GM19099 (cell line): ENCODE measurements around the gene UNC13A.

Experiments
- POLR2A ChIP-seq: IDR thresholded peaks from 3 replicates; pipeline ENCODE4 v1.6.1; 2011; ENCODE audit warnings: low read depth; ENCODE audit not compliant: insufficient read length; ENCODE audit errors: extremely low read depth

Gene UNC13A

DNA sequence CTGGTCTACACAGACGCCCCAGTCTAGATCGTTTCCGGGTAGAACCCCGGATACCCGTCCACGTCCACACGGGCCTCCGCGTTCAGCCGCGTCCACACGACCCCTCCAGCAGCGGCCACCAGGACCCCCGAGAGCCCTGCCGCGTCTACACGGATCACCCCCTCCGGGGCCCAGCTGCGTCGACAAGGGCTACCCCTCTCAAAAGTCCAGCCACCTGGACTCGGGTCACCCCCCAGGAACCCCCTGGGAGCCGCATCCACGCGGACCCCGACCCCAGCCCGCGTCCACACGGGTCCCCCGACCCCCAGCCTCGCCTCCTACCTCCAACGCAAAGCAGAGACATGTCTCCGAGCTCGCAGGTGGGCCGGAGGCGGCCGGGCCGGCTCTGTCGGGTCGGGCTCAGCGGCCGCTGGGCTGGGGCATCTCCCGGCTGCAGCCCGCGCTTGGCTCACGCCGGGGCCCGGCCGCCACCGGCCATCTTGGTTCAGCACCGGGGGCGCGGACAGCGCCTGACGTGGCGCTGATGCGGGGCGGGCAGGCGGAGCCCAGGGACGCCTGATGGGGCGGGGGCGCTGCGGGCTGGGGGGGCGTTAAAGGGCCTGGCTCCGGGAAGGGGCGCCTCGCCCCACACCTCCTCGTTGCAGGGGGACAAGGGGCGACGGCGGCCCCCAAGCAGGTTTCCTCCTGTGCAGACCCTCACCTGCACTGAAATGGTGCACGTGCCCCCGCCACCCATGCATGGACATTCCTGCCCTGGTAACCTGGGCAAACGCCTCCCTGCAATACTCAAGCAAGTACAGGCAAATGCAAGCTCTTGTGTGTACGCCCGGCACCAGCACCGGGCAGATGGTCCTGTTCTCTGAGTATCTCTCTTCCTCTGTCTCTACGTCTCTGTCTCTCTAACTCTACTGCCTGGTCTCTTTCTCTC is at the start of gene UNC13A:
UNC13A (minus strand) TSS at position 498 of the 928 bp plus-strand sequence; CDS start at position 343, 155 bp downstream.
- no peak for TF ChIP-seq POLR2A

DNA sequence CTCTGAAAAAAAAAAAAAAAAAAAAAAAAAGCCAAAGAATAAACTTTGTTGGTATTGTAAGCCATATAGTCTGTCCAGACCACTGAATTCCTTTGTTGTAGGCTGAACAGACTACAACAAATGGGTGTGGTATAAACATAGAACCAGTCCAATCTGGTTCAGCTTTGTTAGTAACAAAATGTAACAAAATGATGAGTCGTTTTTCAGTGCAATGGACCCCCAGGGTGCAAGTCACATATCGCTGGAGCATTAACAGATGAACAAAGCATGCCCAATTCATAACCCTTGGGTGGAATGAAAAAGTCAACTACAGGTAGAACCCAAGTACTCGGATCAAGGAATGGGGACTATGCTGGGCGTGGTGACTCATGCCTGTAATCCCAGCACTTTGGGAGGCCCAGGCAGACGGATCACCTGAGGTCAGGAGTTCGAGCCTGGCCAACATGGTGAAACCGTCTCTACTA is 49.6 kb upstream of the UNC13A start:
- TF ChIP-seq POLR2A: no peak

DNA sequence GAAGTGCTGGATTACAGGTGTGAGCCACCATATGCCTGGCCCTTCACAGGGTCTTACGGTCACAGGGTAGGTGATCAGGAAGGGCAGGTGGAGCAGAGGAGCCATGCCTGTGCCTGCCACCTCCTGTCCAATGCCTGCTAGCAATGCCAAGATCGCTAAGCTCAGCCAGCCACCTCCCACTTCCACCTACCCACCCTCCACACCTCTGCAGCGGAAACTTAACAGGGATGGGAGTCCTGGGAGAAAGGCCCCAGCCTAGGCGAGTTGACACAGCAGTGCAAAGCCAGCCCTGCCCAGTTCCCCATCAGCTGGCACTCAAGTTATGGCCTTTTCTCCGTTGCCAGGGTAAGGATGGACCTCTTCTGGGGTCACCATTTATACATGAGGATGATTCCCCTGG is 47.3 kb upstream of the UNC13A start:
- no peak for TF ChIP-seq POLR2A

DNA sequence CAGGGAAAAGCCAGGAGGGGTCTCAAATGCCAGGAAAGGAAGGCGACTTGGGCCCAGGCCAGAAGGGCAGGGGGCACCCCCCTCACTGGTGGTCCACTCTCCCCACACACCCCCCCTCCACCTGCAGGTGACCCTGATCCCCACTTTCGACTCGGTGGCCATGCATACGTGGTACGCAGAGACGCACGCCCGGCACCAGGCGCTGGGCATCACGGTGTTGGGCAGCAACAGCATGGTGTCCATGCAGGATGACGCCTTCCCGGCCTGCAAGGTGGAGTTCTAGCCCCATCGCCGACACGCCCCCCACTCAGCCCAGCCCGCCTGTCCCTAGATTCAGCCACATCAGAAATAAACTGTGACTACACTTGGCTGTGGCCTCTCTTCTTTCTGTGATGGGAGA is 46.0 kb upstream of the UNC13A start:
- TF ChIP-seq POLR2A: no peak

DNA sequence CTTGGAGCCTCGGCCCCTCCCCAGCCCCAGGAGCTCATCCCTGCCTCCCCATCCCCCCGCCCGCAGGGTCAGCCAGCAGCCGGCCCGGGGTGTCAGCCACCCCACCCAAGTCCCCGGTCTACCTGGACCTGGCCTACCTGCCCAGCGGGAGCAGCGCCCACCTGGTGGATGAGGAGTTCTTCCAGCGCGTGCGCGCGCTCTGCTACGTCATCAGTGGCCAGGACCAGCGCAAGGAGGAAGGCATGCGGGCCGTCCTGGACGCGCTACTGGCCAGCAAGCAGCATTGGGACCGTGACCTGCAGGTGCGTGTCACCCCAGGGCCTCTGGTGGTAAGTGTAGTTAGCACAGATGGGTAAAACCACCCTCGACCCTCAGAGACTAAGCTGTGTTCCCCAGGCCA is 45.0 kb upstream of the UNC13A start:
- no peak for TF ChIP-seq POLR2A

DNA sequence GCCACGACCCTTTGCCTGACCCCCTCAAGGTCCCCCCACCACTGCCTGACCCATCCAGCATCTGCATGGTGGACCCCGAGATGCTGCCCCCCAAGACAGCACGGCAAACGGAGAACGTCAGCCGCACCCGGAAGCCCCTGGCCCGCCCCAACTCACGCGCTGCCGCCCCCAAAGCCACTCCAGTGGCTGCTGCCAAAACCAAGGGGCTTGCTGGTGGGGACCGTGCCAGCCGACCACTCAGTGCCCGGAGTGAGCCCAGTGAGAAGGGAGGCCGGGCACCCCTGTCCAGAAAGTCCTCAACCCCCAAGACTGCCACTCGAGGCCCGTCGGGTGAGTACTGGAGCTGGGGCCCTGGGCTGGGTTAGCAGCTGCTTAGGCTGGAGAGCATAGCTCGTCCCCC is 39.7 kb upstream of the UNC13A start:
- no peak for TF ChIP-seq POLR2A

DNA sequence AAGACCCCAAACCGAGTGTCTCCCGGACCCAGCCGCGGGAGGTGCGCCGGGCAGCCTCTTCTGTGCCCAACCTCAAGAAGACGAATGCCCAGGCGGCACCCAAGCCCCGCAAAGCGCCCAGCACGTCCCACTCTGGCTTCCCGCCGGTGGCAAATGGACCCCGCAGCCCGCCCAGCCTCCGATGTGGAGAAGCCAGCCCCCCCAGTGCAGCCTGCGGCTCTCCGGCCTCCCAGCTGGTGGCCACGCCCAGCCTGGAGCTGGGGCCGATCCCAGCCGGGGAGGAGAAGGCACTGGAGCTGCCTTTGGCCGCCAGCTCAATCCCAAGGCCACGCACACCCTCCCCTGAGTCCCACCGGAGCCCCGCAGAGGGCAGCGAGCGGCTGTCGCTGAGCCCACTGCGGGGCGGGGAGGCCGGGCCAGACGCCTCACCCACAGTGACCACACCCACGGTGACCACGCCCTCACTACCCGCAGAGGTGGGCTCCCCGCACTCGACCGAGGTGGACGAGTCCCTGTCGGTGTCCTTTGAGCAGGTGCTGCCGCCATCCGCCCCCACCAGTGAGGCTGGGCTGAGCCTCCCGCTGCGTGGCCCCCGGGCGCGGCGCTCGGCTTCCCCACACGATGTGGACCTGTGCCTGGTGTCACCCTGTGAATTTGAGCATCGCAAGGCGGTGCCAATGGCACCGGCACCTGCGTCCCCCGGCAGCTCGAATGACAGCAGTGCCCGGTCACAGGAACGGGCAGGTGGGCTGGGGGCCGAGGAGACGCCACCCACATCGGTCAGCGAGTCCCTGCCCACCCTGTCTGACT is 39.0 kb upstream of the UNC13A start:
- TF ChIP-seq POLR2A: no peak

DNA sequence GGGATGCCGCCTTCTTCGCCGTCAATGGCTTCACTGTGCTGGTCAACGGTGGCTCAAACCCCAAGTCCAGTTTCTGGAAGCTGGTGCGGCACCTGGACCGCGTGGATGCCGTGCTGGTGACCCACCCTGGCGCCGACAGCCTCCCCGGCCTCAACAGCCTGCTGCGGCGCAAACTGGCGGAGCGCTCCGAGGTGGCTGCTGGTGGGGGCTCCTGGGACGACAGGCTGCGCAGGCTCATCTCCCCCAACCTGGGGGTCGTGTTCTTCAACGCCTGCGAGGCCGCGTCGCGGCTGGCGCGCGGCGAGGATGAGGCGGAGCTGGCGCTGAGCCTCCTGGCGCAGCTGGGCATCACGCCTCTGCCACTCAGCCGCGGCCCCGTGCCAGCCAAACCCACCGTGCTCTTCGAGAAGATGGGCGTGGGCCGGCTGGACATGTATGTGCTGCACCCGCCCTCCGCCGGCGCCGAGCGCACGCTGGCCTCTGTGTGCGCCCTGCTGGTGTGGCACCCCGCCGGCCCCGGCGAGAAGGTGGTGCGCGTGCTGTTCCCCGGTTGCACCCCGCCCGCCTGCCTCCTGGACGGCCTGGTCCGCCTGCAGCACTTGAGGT is 38.1 kb upstream of the UNC13A start:
- no peak for TF ChIP-seq POLR2A

DNA sequence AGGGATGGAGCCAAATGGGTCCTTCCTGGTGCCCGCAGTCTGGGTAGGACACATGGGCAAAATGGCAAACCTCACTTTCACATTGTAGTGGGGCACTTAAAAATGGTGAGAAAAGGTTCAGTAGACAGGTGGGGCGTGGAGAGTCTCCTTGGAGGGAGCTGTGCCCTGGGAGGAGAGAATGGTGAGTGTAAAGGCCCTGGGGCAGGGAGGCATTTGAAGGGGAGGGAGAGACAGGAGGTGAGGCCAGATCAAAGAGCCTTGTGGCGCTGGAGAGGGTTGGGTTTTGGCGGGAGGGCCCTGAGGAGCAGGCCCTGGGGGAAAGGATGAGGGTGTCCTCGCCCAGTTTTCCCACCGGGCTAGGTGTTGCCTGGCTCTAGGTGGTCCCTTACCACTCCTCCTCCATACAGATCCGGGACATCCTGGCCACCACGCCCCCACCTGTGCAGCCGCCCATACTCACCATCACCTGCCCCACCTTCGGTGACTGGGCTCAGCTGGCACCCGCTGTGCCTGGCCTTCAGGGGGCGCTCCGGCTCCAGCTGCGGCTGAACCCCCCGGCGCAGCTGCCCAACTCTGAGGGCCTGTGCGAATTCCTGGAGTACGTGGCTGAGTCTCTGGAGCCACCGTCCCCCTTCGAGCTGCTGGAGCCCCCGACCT is 37.4 kb upstream of the UNC13A start:
- TF ChIP-seq POLR2A: no peak

DNA sequence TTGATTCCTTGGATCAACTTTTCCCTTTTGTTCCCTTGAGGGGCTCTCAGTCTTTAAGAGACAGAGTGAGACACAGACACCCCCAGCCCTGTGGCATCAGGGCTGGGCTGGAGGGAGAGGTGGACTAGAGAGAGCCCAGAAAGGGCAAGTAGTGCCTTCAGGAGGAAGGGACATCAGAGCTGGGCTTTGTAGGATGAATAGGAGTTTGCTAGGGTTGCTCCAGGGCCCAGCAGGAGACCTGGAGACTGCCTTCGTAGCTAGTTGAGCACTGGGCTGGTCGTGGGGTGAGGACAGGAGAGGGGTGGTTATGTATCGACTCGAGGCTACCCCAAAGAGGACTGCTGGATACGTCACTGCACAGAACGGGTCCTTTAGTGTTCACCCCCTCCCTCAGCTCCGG is 36.5 kb upstream of the UNC13A start:
- TF ChIP-seq POLR2A: no peak

DNA sequence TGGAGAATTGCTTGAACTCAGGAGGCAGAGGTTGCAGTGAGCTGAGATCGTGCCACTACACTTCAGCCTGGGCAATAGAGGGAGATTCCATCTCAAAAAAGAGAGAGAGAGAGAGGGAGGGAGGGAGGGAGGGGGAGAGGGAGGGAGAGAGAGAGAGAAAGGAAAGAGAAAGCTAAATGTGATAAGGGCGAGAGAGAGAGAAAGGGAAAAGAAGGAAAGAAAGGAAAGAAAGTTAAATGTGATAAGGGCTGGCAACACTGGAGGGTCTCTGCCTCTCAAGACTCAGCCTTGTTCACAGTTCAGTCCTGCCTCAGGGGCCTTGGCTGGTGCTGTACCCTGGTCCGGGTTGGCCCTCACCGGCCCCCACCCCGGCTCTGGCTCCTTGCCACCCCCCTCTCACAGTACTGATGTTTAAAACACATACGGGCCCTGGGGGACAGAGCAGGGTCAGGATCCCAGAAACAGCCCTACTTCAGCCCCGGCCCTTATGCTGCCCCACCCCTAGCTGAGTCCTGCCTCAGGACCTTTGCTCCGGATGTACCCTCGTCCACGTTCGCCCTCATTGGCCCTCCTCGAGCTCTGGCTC is 34.6 kb upstream of the UNC13A start:
- no peak for TF ChIP-seq POLR2A

DNA sequence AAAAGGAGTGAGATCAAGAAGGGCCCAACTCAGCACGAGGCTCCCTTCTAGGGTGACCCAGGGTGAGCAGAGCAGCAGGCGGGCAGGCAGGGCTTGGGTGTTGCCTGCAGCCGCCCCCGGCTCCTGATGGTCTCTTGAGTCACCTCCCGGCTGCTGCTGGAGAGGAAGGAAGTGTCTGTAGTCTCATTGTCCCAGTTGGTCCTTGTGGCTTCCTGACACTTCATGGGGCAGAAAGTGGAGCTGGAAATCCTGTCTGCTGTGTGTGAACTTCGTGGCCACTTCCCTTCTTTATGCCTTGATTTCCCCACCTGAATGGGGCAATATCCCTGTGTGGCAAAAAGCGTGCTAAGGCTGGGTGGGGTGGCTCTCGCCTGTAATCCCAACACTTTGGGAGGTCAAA is 33.7 kb upstream of the UNC13A start:
- TF ChIP-seq POLR2A: no peak

DNA sequence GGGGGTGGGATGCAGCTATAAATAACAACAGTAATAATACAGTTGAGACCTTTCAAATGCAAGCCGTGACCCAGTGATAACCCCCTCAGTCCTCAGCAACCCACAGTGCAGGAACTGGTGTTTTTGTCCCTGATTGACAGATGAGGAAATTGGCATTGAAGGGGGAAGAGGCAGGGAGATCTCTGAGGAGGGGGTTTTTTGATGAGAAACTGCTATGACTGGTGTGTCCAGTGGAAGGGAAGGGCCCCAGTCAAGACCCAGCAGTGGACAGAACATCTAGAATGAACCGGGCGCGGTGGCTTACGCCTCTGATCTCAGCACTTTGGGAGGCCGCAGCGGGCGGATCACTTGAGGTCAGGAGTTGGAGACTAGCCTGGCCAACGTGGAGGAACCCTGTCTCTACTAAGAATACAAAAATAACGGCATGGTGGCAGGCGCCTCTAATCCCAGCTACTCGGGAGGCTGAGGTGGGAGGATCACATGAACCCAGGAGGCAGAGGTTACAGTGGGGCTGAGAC is 33.0 kb upstream of the UNC13A start:
- no peak for TF ChIP-seq POLR2A

DNA sequence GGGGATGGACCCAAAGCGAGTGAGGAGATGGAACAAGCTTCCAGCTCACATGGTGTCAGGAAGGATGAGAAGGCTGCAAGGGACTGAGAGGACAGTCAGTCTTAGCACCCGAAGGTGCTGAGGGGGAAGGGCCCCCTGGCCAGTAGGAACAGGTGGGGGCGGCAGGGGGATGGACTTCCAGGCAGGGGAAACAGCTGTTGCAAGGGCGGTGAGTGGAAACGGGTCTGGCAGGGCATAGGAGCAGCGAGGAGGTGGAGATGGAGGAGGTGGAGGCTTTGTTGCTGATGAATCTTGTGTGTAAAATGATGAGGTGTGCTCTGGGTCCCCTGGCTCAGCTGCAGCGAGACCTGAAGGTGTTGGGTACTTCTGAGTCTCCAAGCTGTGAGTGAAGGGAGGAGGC is 32.3 kb upstream of the UNC13A start:
- no peak for TF ChIP-seq POLR2A
